GM19043 (cell line): ENCODE data around the gene ZNF724.
"Not testable (repeated sequence)": the region's sequence is repeated elsewhere in the genome, so short reads cannot be mapped to it uniquely, and the experiment has no call there.

Source experiments
- ATAC-seq: cut with Tn5 transposase; IDR thresholded peaks from one replicate; pipeline ENCODE4 v1.9.1; 2021; ENCODE audit warnings: low read depth; ENCODE audit not compliant: unreplicated experiment

Gene ZNF724

GRCh38 chr19:23254141-23254910 is 4.1 kb upstream of the ZNF724 start:
- ATAC-seq = no peak

- ATAC-seq = not testable (repeated sequence)
These were observed 3.1 kb upstream of the ZNF724 start for GRCh38 chr19:23253256-23253655.

GRCh38 chr19:23241419-23241818 is 8.8 kb downstream of the ZNF724 start:
- ATAC-seq = no peak

- no peak for ATAC-seq
These were observed 27.1 kb downstream of the ZNF724 start for GRCh38 chr19:23222998-23223652.

GRCh38 chr19:23203841-23204344 is 46.3 kb downstream of the ZNF724 start:
- no peak for ATAC-seq

GRCh38 chr19:23190341-23190740 is 59.9 kb downstream of the ZNF724 start:
- ATAC-seq = no peak

GRCh38 chr19:23183251-23183650 is 66.9 kb downstream of the ZNF724 start:
- no peak for ATAC-seq
